GM18951 (cell line): ENCODE data around the gene QSOX2.
"Not testable (repeated sequence)": the region's sequence is repeated elsewhere in the genome, so short reads cannot be mapped to it uniquely, and the experiment has no call there.

Experiments
- POLR2A ChIP-seq: IDR thresholded peaks from 4 replicates; pipeline ENCODE4 v1.6.1; 2011; ENCODE audit warnings: mild to moderate bottlenecking; ENCODE audit not compliant: insufficient read length, insufficient read depth; ENCODE audit errors: extremely low read depth
- in situ Hi-C: fragments of 300-500 bp; cut with MboI; formaldehyde crosslinking; loops from one replicate; pipeline ENCODE4 v1.12.0; 2022; ENCODE audit warnings: low sequenced_read_pairs, mixed read lengths, inconsistent platforms; ENCODE audit not compliant: unreplicated experiment

The QSOX2 gene

GRCh38 chr9:136238342-136238732, 7.3 kb downstream of the QSOX2 start:
- no peak for TF ChIP-seq POLR2A
- in situ Hi-C loops, result no loop called here

- in situ Hi-C loops, result no loop called here
- no peak for TF ChIP-seq POLR2A
These were observed 7.9 kb downstream of the QSOX2 start for GRCh38 chr9:136237486-136238341.

- in situ Hi-C loops, result not testable (repeated sequence)
These were observed 8.9 kb downstream of the QSOX2 start for GRCh38 chr9:136236471-136237410.

GRCh38 chr9:136235709-136236455, 9.7 kb downstream of the QSOX2 start:
- no peak for TF ChIP-seq POLR2A
- in situ Hi-C loops, result no loop called here

- in situ Hi-C loops, result no loop called here
- no peak for TF ChIP-seq POLR2A
These were observed 10.4 kb downstream of the QSOX2 start for GRCh38 chr9:136235171-136235570.

DNA sequence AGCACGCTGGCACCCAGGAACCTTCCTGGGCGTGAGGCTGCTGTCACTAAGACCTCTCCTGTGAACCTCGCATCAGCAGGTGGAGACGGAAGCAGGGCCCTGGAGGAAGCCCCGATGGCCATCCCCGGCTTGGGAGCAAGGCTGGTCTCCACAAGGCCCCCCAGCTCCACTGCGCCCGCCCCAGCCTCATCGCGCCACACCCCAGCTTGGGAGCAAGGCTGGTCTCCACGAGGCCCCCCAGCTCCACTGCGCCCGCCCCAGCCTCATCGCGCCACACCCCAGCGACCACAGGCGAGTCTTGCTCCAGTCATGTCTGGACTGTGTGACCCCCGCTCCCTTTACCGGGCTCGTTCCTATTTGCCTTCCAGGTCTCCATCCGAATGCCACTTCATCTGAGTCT, 11.0 kb downstream of the QSOX2 start:
- in situ Hi-C loops, result no loop called here
- no peak for TF ChIP-seq POLR2A

- no peak for TF ChIP-seq POLR2A
- in situ Hi-C loops, result no loop called here
These were observed 11.7 kb downstream of the QSOX2 start for GRCh38 chr9:136233868-136234267.

DNA sequence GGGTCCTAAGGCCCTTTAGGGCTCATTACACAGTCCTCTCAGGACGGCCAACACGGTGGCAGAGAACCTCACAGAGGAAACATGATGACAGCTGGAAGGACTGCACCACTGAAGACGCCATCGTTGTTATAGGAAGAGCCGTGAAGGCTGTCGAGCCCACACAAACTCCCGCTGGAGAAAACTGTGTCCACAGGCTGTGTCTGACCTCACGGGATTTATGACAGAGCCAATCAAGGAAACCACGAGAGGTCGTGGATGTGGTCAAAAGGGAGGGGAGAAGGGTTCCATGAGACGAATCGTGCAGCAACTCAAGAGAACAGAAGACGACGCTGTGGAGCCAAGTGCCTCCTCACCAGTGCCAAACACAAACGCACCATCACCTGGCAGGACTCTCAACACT, 12.2 kb downstream of the QSOX2 start:
- no peak for TF ChIP-seq POLR2A

GRCh38 chr9:136232969-136233368, 12.6 kb downstream of the QSOX2 start:
- no peak for TF ChIP-seq POLR2A
- in situ Hi-C loops, result no loop called here

More for the DNA sequence above, 12.2 kb downstream of the QSOX2 start:
- in situ Hi-C loops, result no loop called here

GRCh38 chr9:136231478-136232297, 13.9 kb downstream of the QSOX2 start:
- TF ChIP-seq POLR2A, result no peak
- in situ Hi-C loops, result no loop called here

DNA sequence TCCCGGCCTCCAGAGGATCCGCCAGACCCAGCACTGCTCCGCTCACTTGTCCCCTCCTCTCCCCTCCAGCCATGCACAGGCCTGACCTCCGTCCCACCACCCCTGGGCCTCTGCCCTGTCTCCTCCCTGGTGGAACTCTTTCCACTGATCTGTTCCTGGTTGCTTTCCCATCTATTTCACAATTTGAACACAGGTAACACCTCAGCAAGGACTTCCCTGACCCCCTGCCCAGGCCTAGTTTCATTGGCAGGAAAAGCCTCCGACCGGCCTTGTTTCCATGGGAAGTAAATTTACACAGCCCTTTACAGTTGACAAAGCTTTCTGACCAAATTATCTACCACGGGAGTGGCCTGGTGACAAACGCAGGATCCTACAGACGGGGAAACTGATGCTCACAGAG, 14.8 kb downstream of the QSOX2 start:
- in situ Hi-C loops, result no loop called here
- TF ChIP-seq POLR2A, result no peak

- no peak for TF ChIP-seq POLR2A
- in situ Hi-C loops, result no loop called here
These were observed 15.2 kb downstream of the QSOX2 start for GRCh38 chr9:136230365-136230764.
